GM23248 (cell line): ENCODE measurements around the gene DIPK1B. TPM values are rescaled to one million over a fixed set of nuclear protein-coding genes. Genes with fewer than 3 reads are reported as not detected.

Experiments
- DNase-seq: peaks from one replicate; pipeline ENCODE4 v3.0.0-alpha.2; 2015
- H2AFZ ChIP-seq: fragments of 200-600 bp; sonication (generic); 2 replicates; pipeline ENCODE4 v1.6.1; 2016; ENCODE audit warnings: antibody characterized with exemption
- H3F3A ChIP-seq: fragments of 200-600 bp; sonication (generic); 2 replicates; pipeline ENCODE4 v1.6.1; 2016; ENCODE audit warnings: mild to moderate bottlenecking, antibody characterized with exemption, mixed run types; ENCODE audit not compliant: insufficient read depth
- H3K27ac ChIP-seq: fragments of 200-600 bp; sonication (generic); 2 replicates; pipeline ENCODE4 v1.5.1; 2016; ENCODE audit warnings: mild to moderate bottlenecking
- H3K27me3 ChIP-seq: fragments of 200-600 bp; sonication (generic); replicated peaks from 2 replicates; pipeline ENCODE4 v1.6.1; 2016; ENCODE audit warnings: mild to moderate bottlenecking; ENCODE audit not compliant: insufficient read depth
- H3K36me3 ChIP-seq: fragments of 200-600 bp; sonication (generic); 2 replicates; pipeline ENCODE4 v1.6.1; 2016; ENCODE audit warnings: low read depth, mild to moderate bottlenecking
- H3K4me1 ChIP-seq: fragments of 200-600 bp; sonication (generic); 2 replicates; pipeline ENCODE4 v1.6.1; 2016; ENCODE audit warnings: mild to moderate bottlenecking; ENCODE audit not compliant: insufficient read depth
- H3K4me2 ChIP-seq: fragments of 200-600 bp; sonication (generic); one replicate; pipeline ENCODE4 v1.6.1; 2016; ENCODE audit warnings: mild to moderate bottlenecking; ENCODE audit not compliant: unreplicated experiment
- H3K4me3 ChIP-seq: fragments of 200-600 bp; sonication (generic); 2 replicates; pipeline ENCODE4 v1.5.1; 2016; ENCODE audit warnings: mild to moderate bottlenecking
- H3K79me2 ChIP-seq: fragments of 200-600 bp; sonication (generic); 2 replicates; pipeline ENCODE4 v1.6.1; 2016; ENCODE audit warnings: mild to moderate bottlenecking; ENCODE audit not compliant: insufficient read depth
- H3K9ac ChIP-seq: fragments of 200-600 bp; sonication (generic); 2 replicates; pipeline ENCODE4 v1.6.1; 2016; ENCODE audit warnings: mild to moderate bottlenecking
- H3K9me2 ChIP-seq: fragments of 200-600 bp; sonication (generic); 2 replicates; pipeline ENCODE4 v1.6.1; 2016; ENCODE audit warnings: mixed run types, mild to moderate bottlenecking, moderate library complexity; ENCODE audit not compliant: insufficient read depth
- H3K9me3 ChIP-seq: fragments of 200-600 bp; sonication (generic); one replicate; pipeline ENCODE4 v1.6.1; 2017; ENCODE audit warnings: low read depth
- H4K20me1 ChIP-seq: fragments of 200-600 bp; sonication (generic); 2 replicates; pipeline ENCODE4 v1.6.0; 2016; ENCODE audit not compliant: insufficient read depth
- EZH2 ChIP-seq: fragments of 200-600 bp; sonication (generic); IDR thresholded peaks from 2 replicates; pipeline ENCODE4 v1.6.1; 2018; ENCODE audit warnings: antibody characterized with exemption, mild to moderate bottlenecking; ENCODE audit not compliant: insufficient read depth, poor library complexity, severe bottlenecking
- EZH2phosphoT487 ChIP-seq: fragments of 200-600 bp; sonication (generic); IDR thresholded peaks from 2 replicates; pipeline ENCODE4 v1.6.1; 2018; ENCODE audit warnings: antibody characterized with exemption, moderate library complexity, mild to moderate bottlenecking, low read depth; ENCODE audit not compliant: insufficient read depth
- WGBS, 2 experiments: methylation state at CpG; one replicate each; pipeline ENCODE4 v1.1.6; 2015 to 2017; ENCODE audit warnings: low lambda C conversion rate in 2 of 2, low coverage in 1 of 2; ENCODE audit errors: missing lambda C conversion rate in 2 of 2; 5-methylcytosine and 5-hydroxymethylcytosine counted together
- in situ Hi-C: fragments of 300-500 bp; cut with MboI; formaldehyde crosslinking; loops from 2 replicates; pipeline ENCODE4 v1.15.0; 2020
- polyA plus RNA-seq: library from polyadenylated mRNA; unstranded; fragments of >200 nt; fragmentation: Nextera tagmentation; extraction: Ambion mirVana; gene quantifications from 2 replicates; pipeline ENCODE4 v1.2.1, GENCODE V29; 2016
- total RNA-seq: library from RNA; depleted of rRNA; stranded (reverse); fragments of >200 nt; shearing (Covaris generic); gene quantifications from 2 replicates; pipeline ENCODE4 v1.2.3, GENCODE V29; 2014

The DIPK1B gene
- total and polyA plus RNA-seq, 2 experiments from 2014 or later: not detected

GRCh38 chr9:136683755-136684154 lies 28.6 kb upstream of the DIPK1B start:
- 93 to 96% methylated on average over 14 of the region's 14 CpGs for WGBS, 2 experiments
- Histone ChIP-seq H2AFZ (no peak overlapping the region), H4K20me1 (no peaks in the 10 kb centered on the region), H3F3A (0 out of 2 replicates have a peak, but pooled peaks cover 6% of the 10 kb centered on the region), H3K9me2 (no peaks in the 10 kb centered on the region), H3K27ac (no peak overlapping the region), H3K9ac (no peak overlapping the region), H3K36me3 (no peaks in the 10 kb centered on the region), H3K79me2 (peaks cover 38% of the 10 kb centered on the region), H3K9me3 (no peaks in the 10 kb centered on the region), H3K4me2 (no peak overlapping the region), H3K27me3 (no peaks in the 10 kb centered on the region), H3K4me1 (peaks cover 5% of the 10 kb centered on the region), H3K4me3 (no peak overlapping the region)
- in situ Hi-C loops: no loop called here
- no peak for DNase-seq
- TF ChIP-seq EZH2 (no peak), EZH2phosphoT487 (no peak)

GRCh38 chr9:136684339-136684738 lies 28.0 kb upstream of the DIPK1B start:
- DNase-seq: no peak
- WGBS, 2 experiments: 81 to 90% methylated on average over 14 to 15 of the region's 15 CpGs
- 0 out of 2 replicates have a peak, but pooled peaks cover 6% of the 10 kb centered on the region for H3F3A ChIP-seq
- no peak overlapping the region for H3K27ac ChIP-seq
- H3K4me1 ChIP-seq: peaks cover 5% of the 10 kb centered on the region
- no peak for TF ChIP-seq EZH2
- TF ChIP-seq EZH2phosphoT487: no peak
- no peaks in the 10 kb centered on the region for H3K9me2 ChIP-seq
- H4K20me1 ChIP-seq: no peaks in the 10 kb centered on the region
- H3K27me3 ChIP-seq: no peaks in the 10 kb centered on the region
- no peaks in the 10 kb centered on the region for H3K9me3 ChIP-seq
- in situ Hi-C loops: no loop called here
- H3K9ac ChIP-seq: no peak overlapping the region
- H3K36me3 ChIP-seq: no peaks in the 10 kb centered on the region
- H3K79me2 ChIP-seq: peaks cover 38% of the 10 kb centered on the region
- H2AFZ ChIP-seq: no peak overlapping the region
- no peak overlapping the region for H3K4me3 ChIP-seq
- H3K4me2 ChIP-seq: no peak overlapping the region

- H3K36me3 ChIP-seq: no peaks in the 10 kb centered on the region
- no peaks in the 10 kb centered on the region for H3K9me3 ChIP-seq
- no peak overlapping the region for H3K4me2 ChIP-seq
- no peaks in the 10 kb centered on the region for H4K20me1 ChIP-seq
- H3F3A ChIP-seq: 0 out of 2 replicates have a peak, but pooled peaks cover 6% of the 10 kb centered on the region
- no peaks in the 10 kb centered on the region for H3K9me2 ChIP-seq
- no peak overlapping the region for H3K27ac ChIP-seq
- no peak overlapping the region for H3K4me3 ChIP-seq
- in situ Hi-C loops: no loop called here
- no peaks in the 10 kb centered on the region for H3K27me3 ChIP-seq
- no peak overlapping the region for H2AFZ ChIP-seq
- 85 to 89% methylated on average over 15 of the region's 15 CpGs for WGBS, 2 experiments
- H3K4me1 ChIP-seq: peaks cover 5% of the 10 kb centered on the region
- peaks cover 38% of the 10 kb centered on the region for H3K79me2 ChIP-seq
- TF ChIP-seq EZH2phosphoT487: no peak
- no peak for TF ChIP-seq EZH2
- no peak overlapping the region for H3K9ac ChIP-seq
- DNase-seq: no peak
Observed at GRCh38 chr9:136684799-136685198, 27.6 kb upstream of the DIPK1B start.

GRCh38 chr9:136685216-136685615 lies 27.2 kb upstream of the DIPK1B start:
- peaks cover 38% of the 10 kb centered on the region for H3K79me2 ChIP-seq
- no peak for DNase-seq
- H3F3A ChIP-seq: 0 out of 2 replicates have a peak, but pooled peaks cover 6% of the 10 kb centered on the region
- H4K20me1 ChIP-seq: no peaks in the 10 kb centered on the region
- no peak overlapping the region for H2AFZ ChIP-seq
- peak overlapping the region; percentile 92 for H3K4me2 ChIP-seq
- no peaks in the 10 kb centered on the region for H3K36me3 ChIP-seq
- in situ Hi-C loops: no loop called here
- TF ChIP-seq EZH2 (no peak), EZH2phosphoT487 (no peak)
- no peak overlapping the region for H3K27ac ChIP-seq
- no peaks in the 10 kb centered on the region for H3K9me2 ChIP-seq
- H3K4me3 ChIP-seq: no peak overlapping the region
- peaks cover 5% of the 10 kb centered on the region for H3K4me1 ChIP-seq
- H3K9me3 ChIP-seq: no peaks in the 10 kb centered on the region
- H3K27me3 ChIP-seq: no peaks in the 10 kb centered on the region
- 89 to 90% methylated on average over 5 to 7 of the region's 7 CpGs for WGBS, 2 experiments
- no peak overlapping the region for H3K9ac ChIP-seq
